HG03521 (cell line): ENCODE data around the gene COL11A1.
"Not testable (repeated sequence)": the region's sequence is repeated elsewhere in the genome, so short reads cannot be mapped to it uniquely, and the experiment has no call there.

Source experiments
- ATAC-seq: cut with Tn5 transposase; IDR thresholded peaks from one replicate; pipeline ENCODE4 v1.9.1; 2021; ENCODE audit warnings: mild to moderate bottlenecking, moderate library complexity; ENCODE audit not compliant: unreplicated experiment

The COL11A1 gene

GRCh38 chr1:103087256-103087655, 21.1 kb downstream of the COL11A1 start:
- ATAC-seq, result no peak

GRCh38 chr1:103084181-103084580, 24.1 kb downstream of the COL11A1 start:
- no peak for ATAC-seq

GRCh38 chr1:103075316-103076000, 32.9 kb downstream of the COL11A1 start:
- ATAC-seq, result no peak

- no peak for ATAC-seq
Observed at GRCh38 chr1:103074224-103074623, 34.1 kb downstream of the COL11A1 start.

- ATAC-seq, result no peak
Observed at GRCh38 chr1:103069201-103069600, 39.1 kb downstream of the COL11A1 start.

GRCh38 chr1:103063921-103064320, 44.4 kb downstream of the COL11A1 start:
- ATAC-seq, result no peak

- ATAC-seq, result no peak
Observed at GRCh38 chr1:103058391-103058790, 49.9 kb downstream of the COL11A1 start.

- ATAC-seq, result no peak
Observed at GRCh38 chr1:103056423-103056822, 51.9 kb downstream of the COL11A1 start.

- ATAC-seq, result not testable (repeated sequence)
Observed at GRCh38 chr1:103028110-103028509, 80.2 kb downstream of the COL11A1 start.

- no peak for ATAC-seq
Observed at GRCh38 chr1:103025858-103026409, 82.4 kb downstream of the COL11A1 start.

GRCh38 chr1:103024051-103024450, 84.3 kb downstream of the COL11A1 start:
- ATAC-seq, result no peak

- no peak for ATAC-seq
Observed at GRCh38 chr1:103002005-103002404, 106.3 kb downstream of the COL11A1 start.

- ATAC-seq, result no peak
Observed at GRCh38 chr1:102978874-102979273, 129.4 kb downstream of the COL11A1 start.

GRCh38 chr1:102977292-102977691, 131.0 kb downstream of the COL11A1 start:
- no peak for ATAC-seq

- peak; percentile 56 for ATAC-seq
Observed at GRCh38 chr1:102970496-102971078, 137.7 kb downstream of the COL11A1 start.

GRCh38 chr1:102967786-102968185, 140.5 kb downstream of the COL11A1 start:
- no peak for ATAC-seq

- ATAC-seq, result no peak
Observed at GRCh38 chr1:102961549-102961948, 146.8 kb downstream of the COL11A1 start.

GRCh38 chr1:102954576-102954975, 153.7 kb downstream of the COL11A1 start:
- no peak for ATAC-seq

GRCh38 chr1:102952400-102952799, 155.9 kb downstream of the COL11A1 start:
- no peak for ATAC-seq

- ATAC-seq, result no peak
Observed at GRCh38 chr1:102942324-102942723, 166.0 kb downstream of the COL11A1 start.

GRCh38 chr1:102941366-102941947, 166.9 kb downstream of the COL11A1 start:
- no peak for ATAC-seq

- ATAC-seq, result no peak
Observed at GRCh38 chr1:102937401-102937800, 170.9 kb downstream of the COL11A1 start.
